ENCODE data around the gene AMOTL2. TPM values are rescaled to one million over a fixed set of nuclear protein-coding genes. Genes with fewer than 3 reads are reported as not detected.

The AMOTL2 gene
- polyA plus RNA-seq, 1 of the 3 experiments (the other 2 are of a cell fraction), result 185 TPM

GRCh38 chr3:134365766-134366065 is 8.5 kb downstream of the AMOTL2 start:
- peak overlapping the region; percentile 17; the same call in 1 of the 2 replicates for H3K9ac ChIP-seq
- peaks cover 79% of the 10 kb centered on the region for H3K79me2 ChIP-seq (ENCODE audit: insufficient read depth)
- WGBS (ENCODE audit: low lambda C conversion rate), result 79% methylated on average over 4 of the region's 4 CpGs
- no peaks in the 10 kb centered on the region for H3K9me3 ChIP-seq
- peaks cover 40% of the 10 kb centered on the region for H4K20me1 ChIP-seq (ENCODE audit: insufficient read depth)
- no peak overlapping the region for H3K4me3 ChIP-seq (ENCODE audit: low read depth in 2 of 2, low read length in 1 of 2)
- ChIA-PET CTCF (interaction anchor here (1.0 to 1.7 kb wide), 3 partner anchors 57 to 108 kb away, joined by 4 to 7 read pairs (median 6); no protein-coding TSS in a partner anchor), POLR2A (interaction anchor here (1.5 kb wide), 1 partner anchor 120 kb away, joined by 4 read pairs; the partner anchor contains the start of genes ANAPC13 and CEP63)
- H3K9me2 ChIP-seq, result no peaks in the 10 kb centered on the region
- no peak overlapping the region for H2AFZ ChIP-seq (ENCODE audit: low read depth)
- peaks cover 15 to 93% of the 10 kb centered on the region in 2 experiments; a peak in 3 of 4 replicates for H3K4me1 ChIP-seq (ENCODE audit: control insufficient read depth in 1 of 2, insufficient read depth in 2 of 2, low read depth in 1 of 2, low read length in 1 of 2)
- peak overlapping the region; percentile 29 for H3K4me2 ChIP-seq
- no peak; the same call in 1 of the 2 replicates for TF ChIP-seq SIN3A (IDR thresholded peaks at IDR 0.05; ENCODE audit: borderline replicate concordance, low read depth, low read length)
- no peak for TF ChIP-seq PBX3 (IDR thresholded peaks at IDR 0.05)
- no peak for TF ChIP-seq MEF2A (IDR thresholded peaks at IDR 0.05; ENCODE audit: borderline replicate concordance, low read depth)
- TF ChIP-seq FOXJ3 (CRISPR knock-in tag; IDR thresholded peaks at IDR 0.05), result no peak
- no peak for TF ChIP-seq EZH2phosphoT487 (IDR thresholded peaks at IDR 0.05; ENCODE audit: borderline replicate concordance, low read depth)
- TF ChIP-seq MXI1 (IDR thresholded peaks at IDR 0.05; ENCODE audit: low read depth, low read length), result no peak
- TF ChIP-seq GATA2 (CRISPR knock-in tag; IDR thresholded peaks at IDR 0.05), result no peak
- TF ChIP-seq JUND (IDR thresholded peaks at IDR 0.05), result no peak
- no peak for TF ChIP-seq RFX5 (IDR thresholded peaks at IDR 0.05; ENCODE audit: low read length)
- H3K27me3 ChIP-seq (ENCODE audit: insufficient read depth), result no peaks in the 10 kb centered on the region
- peaks cover 82 to 84% of the 10 kb centered on the region in 2 experiments for H3K36me3 ChIP-seq (replicated peaks in 1 of 2; ENCODE audit: control insufficient read depth in 1 of 2, insufficient read depth in 2 of 2, low read length in 1 of 2)
- no peak for DNase-seq
- H3F3A ChIP-seq (replicated peaks; ENCODE audit: insufficient read depth), result peaks cover 94% of the 10 kb centered on the region
- peak overlapping the region in 1 of 2 experiments; percentile 99; a peak in 3 of 4 replicates for H3K27ac ChIP-seq (ENCODE audit: low read depth in 2 of 2, low read length in 1 of 2)

- H3K36me3 ChIP-seq (replicated peaks in 1 of 2; ENCODE audit: control insufficient read depth in 1 of 2, insufficient read depth in 2 of 2, low read length in 1 of 2), result peaks cover 83% of the 10 kb centered on the region in 2 experiments
- TF ChIP-seq TEAD4 (IDR thresholded peaks at IDR 0.05; ENCODE audit: borderline replicate concordance, insufficient read depth) (no peak), POLR2AphosphoS5 (IDR thresholded peaks at IDR 0.05; ENCODE audit: low read depth, low read length) (peak; percentile 10)
- peak overlapping the region; percentile 51 to 99; a peak in 3 of 4 replicates for H3K27ac ChIP-seq (ENCODE audit: low read depth in 2 of 2, low read length in 1 of 2)
- no peak overlapping the region for H3K4me3 ChIP-seq (ENCODE audit: low read depth in 2 of 2, low read length in 1 of 2)
- POLR2A ChIA-PET, result interaction anchor here (1.2 to 1.8 kb wide), 4 partner anchors 9 to 120 kb away, joined by 3 to 6 read pairs (median 4); partner anchors contain the start of genes AMOTL2, ANAPC13 and CEP63
- no peak for DNase-seq
- WGBS (ENCODE audit: low lambda C conversion rate), result 74% methylated on average over 8 of the region's 8 CpGs
- H3K27me3 ChIP-seq (ENCODE audit: insufficient read depth), result no peaks in the 10 kb centered on the region
- CTCF ChIA-PET, result interaction anchor here (0.9 to 2.1 kb wide), 5 partner anchors 11 to 109 kb away, joined by 3 to 7 read pairs (median 4); no protein-coding TSS in a partner anchor
- H4K20me1 ChIP-seq (ENCODE audit: insufficient read depth), result peaks cover 35% of the 10 kb centered on the region
- H3K4me2 ChIP-seq, result peak overlapping the region; percentile 29
- H2AFZ ChIP-seq (ENCODE audit: low read depth), result no peak overlapping the region
- H3K79me2 ChIP-seq (ENCODE audit: insufficient read depth), result peaks cover 76% of the 10 kb centered on the region
- H3K9me2 ChIP-seq, result no peaks in the 10 kb centered on the region
- peak overlapping the region; percentile 17; the same call in 1 of the 2 replicates for H3K9ac ChIP-seq
- H3F3A ChIP-seq (replicated peaks; ENCODE audit: insufficient read depth), result peaks cover 94% of the 10 kb centered on the region
- H3K4me1 ChIP-seq (ENCODE audit: control insufficient read depth in 1 of 2, insufficient read depth in 2 of 2, low read depth in 1 of 2, low read length in 1 of 2), result peaks cover 15 to 93% of the 10 kb centered on the region in 2 experiments; a peak in 3 of 4 replicates
- H3K9me3 ChIP-seq, result no peaks in the 10 kb centered on the region
These were observed 9.1 kb downstream of the AMOTL2 start for GRCh38 chr3:134364936-134365765.

All from SK-N-SH (cell line).